GM10266 (cell line): ENCODE measurements around the gene PPP2R5E.
"Not testable (repeated sequence)": the region's sequence is repeated elsewhere in the genome, so short reads cannot be mapped to it uniquely, and the experiment has no call there.

ENCODE experiments used
- DNase-seq: peaks from one replicate; pipeline ENCODE4 v3.0.0; 2012; ENCODE audit errors: extremely low spot score
- CTCF ChIP-seq: IDR thresholded peaks from 2 replicates; pipeline ENCODE4 v1.5.1; 2012; ENCODE audit warnings: mild to moderate bottlenecking, low read depth; ENCODE audit not compliant: control insufficient read depth, insufficient read depth; ENCODE audit errors: missing control alignments

The PPP2R5E gene

GRCh38 chr14:63543000-63543825, at the start of gene PPP2R5E:
PPP2R5E (minus strand) TSS chr14:63543377; CDS start chr14:63539685, 3,692 bp downstream.
- no peak for TF ChIP-seq CTCF
- peak; percentile 96 for DNase-seq

GRCh38 chr14:63583046-63583445, 39.9 kb upstream of the PPP2R5E start:
- DNase-seq = not testable (repeated sequence)

GRCh38 chr14:63581491-63581890, 38.3 kb upstream of the PPP2R5E start:
- TF ChIP-seq CTCF = no peak
- DNase-seq = no peak

GRCh38 chr14:63578300-63578699, 35.1 kb upstream of the PPP2R5E start:
- no peak for TF ChIP-seq CTCF

GRCh38 chr14:63573581-63573980, 30.4 kb upstream of the PPP2R5E start:
- no peak for TF ChIP-seq CTCF
- no peak for DNase-seq

More at GRCh38 chr14:63578300-63578699, 35.1 kb upstream of the PPP2R5E start:
- DNase-seq = no peak

- no peak for DNase-seq
- TF ChIP-seq CTCF = no peak
Measured at GRCh38 chr14:63565448-63565847, 22.3 kb upstream of the PPP2R5E start.

GRCh38 chr14:63564318-63564717, 21.1 kb upstream of the PPP2R5E start:
- no peak for TF ChIP-seq CTCF
- no peak for DNase-seq
